Measurements from ENCODE around the gene HOGA1. TPM values are rescaled to one million over a fixed set of nuclear protein-coding genes. Genes with fewer than 3 reads are reported as not detected.

Gene HOGA1
- total RNA-seq, 2 experiments from 2014 or later, result not detected

- H3K27me3 Mint-ChIP-seq (ENCODE audit: low read depth), result no peaks in the 10 kb centered on the region
Measured at GRCh38 chr10:97601268-97602215, 17.4 kb downstream of the HOGA1 start.

GRCh38 chr10:97607095-97607636 is 23.0 kb downstream of the HOGA1 start:
- Mint-ChIP-seq H3K9me3 (no peaks in the 10 kb centered on the region), H3K4me1 (ENCODE audit: low read depth) (no peaks in the 10 kb centered on the region), H3K4me3 (no peak overlapping the region), H3K36me3 (ENCODE audit: low read depth) (no peaks in the 10 kb centered on the region), H3K27me3 (ENCODE audit: low read depth) (no peaks in the 10 kb centered on the region), H3K27ac (no peak overlapping the region)
- CTCF ChIA-PET, result interaction anchor here (0.5 kb wide), 1 partner anchor 72 kb away, joined by 4 read pairs; no protein-coding TSS in a partner anchor
- intact Hi-C loops (cut with micrococcal nuclease), result no loop called here
- no peak for DNase-seq

More at GRCh38 chr10:97601268-97602215, 17.4 kb downstream of the HOGA1 start:
- no peak overlapping the region for H3K27ac Mint-ChIP-seq
- no peaks in the 10 kb centered on the region for H3K36me3 Mint-ChIP-seq (ENCODE audit: low read depth)
- H3K4me1 Mint-ChIP-seq (ENCODE audit: low read depth), result no peaks in the 10 kb centered on the region
- CTCF ChIA-PET, result no interaction called here
- no peak for DNase-seq
- intact Hi-C loops (cut with micrococcal nuclease), result no loop called here
- no peaks in the 10 kb centered on the region for H3K9me3 Mint-ChIP-seq
- H3K4me3 Mint-ChIP-seq, result no peak overlapping the region

- intact Hi-C loops (cut with micrococcal nuclease), result no loop called here
- Mint-ChIP-seq H3K4me1 (ENCODE audit: low read depth) (no peaks in the 10 kb centered on the region), H3K27ac (no peak overlapping the region), H3K4me3 (no peak overlapping the region), H3K9me3 (no peaks in the 10 kb centered on the region), H3K36me3 (ENCODE audit: low read depth) (no peaks in the 10 kb centered on the region), H3K27me3 (ENCODE audit: low read depth) (no peaks in the 10 kb centered on the region)
- CTCF ChIA-PET, result interaction anchor here (0.6 to 1.1 kb wide), 5 partner anchors 12 to 841 kb away, joined by 3 to 4 read pairs (median 4); partner anchors contain the start of gene ANKRD2
- DNase-seq, result no peak
Measured at GRCh38 chr10:97608991-97609561, 24.9 kb downstream of the HOGA1 start.

GRCh38 chr10:97611473-97611872 is 27.3 kb downstream of the HOGA1 start:
- intact Hi-C loops (cut with micrococcal nuclease), result no loop called here
- no peaks in the 10 kb centered on the region for H3K4me1 Mint-ChIP-seq (ENCODE audit: low read depth)
- H3K36me3 Mint-ChIP-seq (ENCODE audit: low read depth), result no peaks in the 10 kb centered on the region
- DNase-seq, result no peak
- no peaks in the 10 kb centered on the region for H3K27me3 Mint-ChIP-seq (ENCODE audit: low read depth)
- H3K9me3 Mint-ChIP-seq, result no peaks in the 10 kb centered on the region
- H3K27ac Mint-ChIP-seq, result no peak overlapping the region
- CTCF ChIA-PET, result no interaction called here
- no peak overlapping the region for H3K4me3 Mint-ChIP-seq

- no peak for DNase-seq
- Mint-ChIP-seq H3K27ac (no peak overlapping the region), H3K4me1 (ENCODE audit: low read depth) (no peaks in the 10 kb centered on the region), H3K27me3 (ENCODE audit: low read depth) (no peaks in the 10 kb centered on the region), H3K36me3 (ENCODE audit: low read depth) (no peaks in the 10 kb centered on the region), H3K4me3 (no peak overlapping the region), H3K9me3 (no peaks in the 10 kb centered on the region)
- CTCF ChIA-PET, result interaction anchor here (1.3 to 1.6 kb wide), 2 partner anchors 41 to 139 kb away, joined by 3 to 8 read pairs; no protein-coding TSS in a partner anchor
- intact Hi-C loops (cut with micrococcal nuclease), result loop anchor here (2.0 kb wide), 1 partner anchor 40 kb away; the partner anchor contains the start of gene ANKRD2
Measured at GRCh38 chr10:97612386-97612785, 28.2 kb downstream of the HOGA1 start.

GRCh38 chr10:97618285-97618684 is 34.1 kb downstream of the HOGA1 start:
- CTCF ChIA-PET, result no interaction called here
- no peaks in the 10 kb centered on the region for H3K27me3 Mint-ChIP-seq (ENCODE audit: low read depth)

GRCh38 chr10:97618733-97619132 is 34.5 kb downstream of the HOGA1 start:
- Mint-ChIP-seq H3K27me3 (ENCODE audit: low read depth) (no peaks in the 10 kb centered on the region), H3K36me3 (ENCODE audit: low read depth) (no peaks in the 10 kb centered on the region), H3K27ac (no peak overlapping the region), H3K4me3 (no peak overlapping the region), H3K4me1 (ENCODE audit: low read depth) (no peaks in the 10 kb centered on the region), H3K9me3 (no peaks in the 10 kb centered on the region)
- DNase-seq, result no peak
- intact Hi-C loops (cut with micrococcal nuclease), result no loop called here
- CTCF ChIA-PET, result no interaction called here

More at GRCh38 chr10:97618285-97618684, 34.1 kb downstream of the HOGA1 start:
- intact Hi-C loops (cut with micrococcal nuclease), result no loop called here
- no peaks in the 10 kb centered on the region for H3K4me1 Mint-ChIP-seq (ENCODE audit: low read depth)
- H3K36me3 Mint-ChIP-seq (ENCODE audit: low read depth), result no peaks in the 10 kb centered on the region
- no peak for DNase-seq
- H3K9me3 Mint-ChIP-seq, result no peaks in the 10 kb centered on the region
- no peak overlapping the region for H3K27ac Mint-ChIP-seq
- H3K4me3 Mint-ChIP-seq, result no peak overlapping the region

GRCh38 chr10:97623277-97623676 is 39.1 kb downstream of the HOGA1 start:
- H3K4me1 Mint-ChIP-seq (ENCODE audit: low read depth), result no peaks in the 10 kb centered on the region
- H3K4me3 Mint-ChIP-seq, result no peak overlapping the region
- H3K27me3 Mint-ChIP-seq (ENCODE audit: low read depth), result no peaks in the 10 kb centered on the region
- intact Hi-C loops (cut with micrococcal nuclease), result no loop called here
- H3K27ac Mint-ChIP-seq, result no peak overlapping the region
- H3K36me3 Mint-ChIP-seq (ENCODE audit: low read depth), result no peaks in the 10 kb centered on the region
- CTCF ChIA-PET, result interaction anchor here (1.0 kb wide), 1 partner anchor 108 kb away, joined by 3 read pairs; no protein-coding TSS in a partner anchor
- no peaks in the 10 kb centered on the region for H3K9me3 Mint-ChIP-seq
- DNase-seq, result no peak

- CTCF ChIA-PET, result interaction anchor here (0.7 kb wide), 1 partner anchor 13 kb away, joined by 3 read pairs; no protein-coding TSS in a partner anchor
- Mint-ChIP-seq H3K27me3 (ENCODE audit: low read depth) (no peaks in the 10 kb centered on the region), H3K36me3 (ENCODE audit: low read depth) (no peaks in the 10 kb centered on the region), H3K27ac (no peak overlapping the region), H3K4me3 (no peak overlapping the region), H3K9me3 (no peaks in the 10 kb centered on the region), H3K4me1 (ENCODE audit: low read depth) (peaks cover 4% of the 10 kb centered on the region)
- intact Hi-C loops (cut with micrococcal nuclease), result no loop called here
- DNase-seq, result no peak
Measured at GRCh38 chr10:97627731-97628130, 43.5 kb downstream of the HOGA1 start.

GRCh38 chr10:97628228-97628627 is 44.0 kb downstream of the HOGA1 start:
- no peak overlapping the region for H3K27ac Mint-ChIP-seq
- no peaks in the 10 kb centered on the region for H3K27me3 Mint-ChIP-seq (ENCODE audit: low read depth)
- CTCF ChIA-PET, result interaction anchor here (0.7 kb wide), 1 partner anchor 13 kb away, joined by 3 read pairs; no protein-coding TSS in a partner anchor
- peaks cover under 1% of the 10 kb centered on the region for H3K36me3 Mint-ChIP-seq (ENCODE audit: low read depth)
- H3K9me3 Mint-ChIP-seq, result no peaks in the 10 kb centered on the region
- H3K4me3 Mint-ChIP-seq, result no peak overlapping the region
- intact Hi-C loops (cut with micrococcal nuclease), result no loop called here
- peaks cover 7% of the 10 kb centered on the region for H3K4me1 Mint-ChIP-seq (ENCODE audit: low read depth)
- no peak for DNase-seq

GRCh38 chr10:97629289-97629688 is 45.1 kb downstream of the HOGA1 start:
- Mint-ChIP-seq H3K27me3 (ENCODE audit: low read depth) (no peaks in the 10 kb centered on the region), H3K4me3 (no peak overlapping the region), H3K4me1 (ENCODE audit: low read depth) (peaks cover 14% of the 10 kb centered on the region), H3K36me3 (ENCODE audit: low read depth) (peaks cover 2% of the 10 kb centered on the region), H3K9me3 (no peaks in the 10 kb centered on the region), H3K27ac (no peak overlapping the region)
- CTCF ChIA-PET, result interaction anchor here (0.6 kb wide), 1 partner anchor 15 kb away, joined by 4 read pairs; no protein-coding TSS in a partner anchor
- no peak for DNase-seq
- intact Hi-C loops (cut with micrococcal nuclease), result no loop called here

- Mint-ChIP-seq H3K27ac (no peak overlapping the region), H3K4me3 (no peak overlapping the region), H3K36me3 (ENCODE audit: low read depth) (peaks cover 2% of the 10 kb centered on the region), H3K27me3 (ENCODE audit: low read depth) (no peaks in the 10 kb centered on the region), H3K9me3 (no peaks in the 10 kb centered on the region), H3K4me1 (ENCODE audit: low read depth) (peaks cover 14% of the 10 kb centered on the region)
- CTCF ChIA-PET, result no interaction called here
- no peak for DNase-seq
- intact Hi-C loops (cut with micrococcal nuclease), result no loop called here
Measured at GRCh38 chr10:97631098-97631497, 46.9 kb downstream of the HOGA1 start.

All from activated naive CD4-positive, alpha-beta T cell treated with anti-CD3 and anti-CD28 coated beads for 36 hours (primary cell).